ENCODE measurements around the gene INIP.

Gene INIP

GRCh38 chr9:112720113-112720780 lies 2.3 kb upstream of the INIP start:
- H3K9ac ChIP-seq (ENCODE audit: low read depth, low read length) = no peak overlapping the region
- H3K9me3 ChIP-seq (ENCODE audit: insufficient read depth, low read length, severe bottlenecking) = no peaks in the 10 kb centered on the region
- ATAC-seq (ENCODE audit: insufficient read depth, low read depth) = no peak
- DNase-seq = no peak
- H3K4me2 ChIP-seq (ENCODE audit: insufficient read depth, low read length) = no peak overlapping the region
- no peak for TF ChIP-seq EZH2 (IDR thresholded peaks at IDR 0.05; ENCODE audit: borderline replicate concordance, low read depth, low read length, severe bottlenecking)
- TF ChIP-seq, protein P1, sequence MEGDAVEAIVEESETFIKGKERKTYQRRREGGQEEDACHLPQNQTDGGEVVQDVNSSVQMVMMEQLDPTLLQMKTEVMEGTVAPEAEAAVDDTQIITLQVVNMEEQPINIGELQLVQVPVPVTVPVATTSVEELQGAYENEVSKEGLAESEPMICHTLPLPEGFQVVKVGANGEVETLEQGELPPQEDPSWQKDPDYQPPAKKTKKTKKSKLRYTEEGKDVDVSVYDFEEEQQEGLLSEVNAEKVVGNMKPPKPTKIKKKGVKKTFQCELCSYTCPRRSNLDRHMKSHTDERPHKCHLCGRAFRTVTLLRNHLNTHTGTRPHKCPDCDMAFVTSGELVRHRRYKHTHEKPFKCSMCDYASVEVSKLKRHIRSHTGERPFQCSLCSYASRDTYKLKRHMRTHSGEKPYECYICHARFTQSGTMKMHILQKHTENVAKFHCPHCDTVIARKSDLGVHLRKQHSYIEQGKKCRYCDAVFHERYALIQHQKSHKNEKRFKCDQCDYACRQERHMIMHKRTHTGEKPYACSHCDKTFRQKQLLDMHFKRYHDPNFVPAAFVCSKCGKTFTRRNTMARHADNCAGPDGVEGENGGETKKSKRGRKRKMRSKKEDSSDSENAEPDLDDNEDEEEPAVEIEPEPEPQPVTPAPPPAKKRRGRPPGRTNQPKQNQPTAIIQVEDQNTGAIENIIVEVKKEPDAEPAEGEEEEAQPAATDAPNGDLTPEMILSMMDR (IDR thresholded peaks at IDR 0.05; ENCODE audit: borderline replicate concordance, extremely low read depth, low read length, poor library complexity, severe bottlenecking) = no peak
- no peaks in the 10 kb centered on the region for H3K36me3 ChIP-seq (ENCODE audit: insufficient read depth, low read length)
- H3K79me2 ChIP-seq (ENCODE audit: insufficient read depth, low read length) = peaks cover 15% of the 10 kb centered on the region
- H3K27me3 ChIP-seq (ENCODE audit: insufficient read depth, low read length, poor library complexity) = no peaks in the 10 kb centered on the region
- H3K4me3 ChIP-seq (ENCODE audit: low read depth in 1 of 2, low read length in 2 of 2) = no peak overlapping the region
- H2AFZ ChIP-seq (ENCODE audit: low read depth, low read length) = no peak overlapping the region
- peaks cover 21% of the 10 kb centered on the region for H3K4me1 ChIP-seq (ENCODE audit: insufficient read depth, low read length)
- no peaks in the 10 kb centered on the region for H4K20me1 ChIP-seq (ENCODE audit: insufficient read depth, low read length)
- no peak overlapping the region for H3K27ac ChIP-seq (ENCODE audit: low read length)

GRCh38 chr9:112719696-112720095 lies 1.8 kb upstream of the INIP start:
- no peak overlapping the region for H3K27ac ChIP-seq (ENCODE audit: low read length)

GRCh38 chr9:112719241-112719691 lies 1.3 kb upstream of the INIP start:
- Histone ChIP-seq H3K4me2 (ENCODE audit: insufficient read depth, low read length) (no peak overlapping the region), H3K4me3 (ENCODE audit: low read depth in 1 of 2, low read length in 2 of 2) (no peak overlapping the region), H3K79me2 (ENCODE audit: insufficient read depth, low read length) (peaks cover 21% of the 10 kb centered on the region), H3K9me3 (ENCODE audit: insufficient read depth, low read length, severe bottlenecking) (no peaks in the 10 kb centered on the region), H3K9ac (ENCODE audit: low read depth, low read length) (no peak overlapping the region), H3K36me3 (ENCODE audit: insufficient read depth, low read length) (peaks cover 5% of the 10 kb centered on the region; the same call in 1 of the 2 replicates), H3K27ac (ENCODE audit: low read length) (no peak overlapping the region), H2AFZ (ENCODE audit: low read depth, low read length) (no peak overlapping the region), H3K4me1 (ENCODE audit: insufficient read depth, low read length) (peaks cover 23% of the 10 kb centered on the region), H3K27me3 (ENCODE audit: insufficient read depth, low read length, poor library complexity) (no peaks in the 10 kb centered on the region), H4K20me1 (ENCODE audit: insufficient read depth, low read length) (no peaks in the 10 kb centered on the region)
- TF ChIP-seq EZH2 (IDR thresholded peaks at IDR 0.05; ENCODE audit: borderline replicate concordance, low read depth, low read length, severe bottlenecking) = no peak
- TF ChIP-seq, protein P1 (IDR thresholded peaks at IDR 0.05; ENCODE audit: borderline replicate concordance, extremely low read depth, low read length, poor library complexity, severe bottlenecking) = no peak
- DNase-seq = no peak
- no peak for ATAC-seq (ENCODE audit: insufficient read depth, low read depth)

More at GRCh38 chr9:112719696-112720095, 1.8 kb upstream of the INIP start:
- Histone ChIP-seq H3K27me3 (ENCODE audit: insufficient read depth, low read length, poor library complexity) (no peaks in the 10 kb centered on the region), H3K79me2 (ENCODE audit: insufficient read depth, low read length) (peaks cover 19% of the 10 kb centered on the region), H3K4me3 (ENCODE audit: low read depth in 1 of 2, low read length in 2 of 2) (no peak overlapping the region), H3K9ac (ENCODE audit: low read depth, low read length) (no peak overlapping the region), H3K4me1 (ENCODE audit: insufficient read depth, low read length) (peaks cover 23% of the 10 kb centered on the region), H4K20me1 (ENCODE audit: insufficient read depth, low read length) (no peaks in the 10 kb centered on the region), H3K4me2 (ENCODE audit: insufficient read depth, low read length) (no peak overlapping the region), H2AFZ (ENCODE audit: low read depth, low read length) (no peak overlapping the region), H3K36me3 (ENCODE audit: insufficient read depth, low read length) (peaks cover 4% of the 10 kb centered on the region; the same call in 1 of the 2 replicates), H3K9me3 (ENCODE audit: insufficient read depth, low read length, severe bottlenecking) (no peaks in the 10 kb centered on the region)
- DNase-seq (no peak), ATAC-seq (ENCODE audit: insufficient read depth, low read depth) (no peak)
- TF ChIP-seq, protein P1 (IDR thresholded peaks at IDR 0.05; ENCODE audit: borderline replicate concordance, extremely low read depth, low read length, poor library complexity, severe bottlenecking) = no peak

Data from DND-41 (cell line).